ENCODE measurements around the gene PGS1.

PGS1 gene

GRCh38 chr17:78364436-78365281 lies 13.8 kb upstream of the PGS1 start:
- no peak for DNase-seq

GRCh38 chr17:78365561-78366108 lies 12.8 kb upstream of the PGS1 start:
- DNase-seq, result no peak

- DNase-seq, result no peak
Measured at GRCh38 chr17:78366109-78366848, 12.2 kb upstream of the PGS1 start.

- DNase-seq, result no peak
Measured at GRCh38 chr17:78367193-78367592, 11.3 kb upstream of the PGS1 start.

GRCh38 chr17:78368348-78368747 lies 10.1 kb upstream of the PGS1 start:
- DNase-seq, result no peak

- no peak for DNase-seq
Measured at GRCh38 chr17:78368854-78369495, 9.5 kb upstream of the PGS1 start.

- DNase-seq, result no peak
Measured at GRCh38 chr17:78369791-78370381, 8.6 kb upstream of the PGS1 start.

- no peak for DNase-seq
Measured at GRCh38 chr17:78371056-78371455, 7.4 kb upstream of the PGS1 start.

- no peak for DNase-seq
Measured at GRCh38 chr17:78372841-78373240, 5.6 kb upstream of the PGS1 start.

GRCh38 chr17:78374189-78374588 lies 4.3 kb upstream of the PGS1 start:
- DNase-seq, result no peak

- DNase-seq, result no peak
Measured at GRCh38 chr17:78374631-78375274, 3.7 kb upstream of the PGS1 start.

- DNase-seq, result no peak
Measured at GRCh38 chr17:78375401-78376151, 2.9 kb upstream of the PGS1 start.

GRCh38 chr17:78376161-78376560 lies 2.3 kb upstream of the PGS1 start:
- no peak for DNase-seq

GRCh38 chr17:78377858-78378224 lies 608 bp upstream of the PGS1 start:
- no peak for DNase-seq

- no peak for DNase-seq
Measured at GRCh38 chr17:78379131-78379491, 662 bp downstream of the PGS1 start.

- no peak for DNase-seq
Measured at GRCh38 chr17:78380370-78380769, 1.9 kb downstream of the PGS1 start.

- DNase-seq, result peak; percentile 69
Measured at GRCh38 chr17:78381601-78382232, 3.3 kb downstream of the PGS1 start.

GRCh38 chr17:78383725-78384471 lies 5.4 kb downstream of the PGS1 start:
- DNase-seq, result peak; percentile 65

- DNase-seq, result no peak
Measured at GRCh38 chr17:78384479-78385175, 6.2 kb downstream of the PGS1 start.

All from CD4-positive, alpha-beta T cell treated with Interleukin-6 for 4 hours (primary cell).